ENCODE data around the gene CCL21.

DNA sequence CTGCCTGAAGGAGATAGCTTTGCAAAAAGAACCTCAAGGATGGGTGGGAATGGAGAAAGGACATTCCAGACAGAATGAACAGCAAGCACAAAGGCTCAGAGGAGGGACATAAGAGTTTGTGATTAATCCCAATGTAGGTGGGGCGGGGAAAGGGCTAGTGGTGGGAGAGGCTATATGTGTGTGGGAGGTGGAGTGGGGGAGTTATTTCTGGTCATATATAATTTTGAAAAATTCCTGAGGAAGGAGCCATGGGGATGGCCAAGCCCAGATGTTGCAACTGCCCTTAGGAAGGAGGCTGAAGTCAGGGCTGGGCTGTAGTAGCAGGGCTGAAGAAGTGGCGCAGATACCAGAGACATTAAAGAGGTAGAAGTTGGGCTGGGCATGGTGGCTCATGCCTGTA lies 34.1 kb downstream of the CCL21 start:
- TF ChIP-seq, protein P1, sequence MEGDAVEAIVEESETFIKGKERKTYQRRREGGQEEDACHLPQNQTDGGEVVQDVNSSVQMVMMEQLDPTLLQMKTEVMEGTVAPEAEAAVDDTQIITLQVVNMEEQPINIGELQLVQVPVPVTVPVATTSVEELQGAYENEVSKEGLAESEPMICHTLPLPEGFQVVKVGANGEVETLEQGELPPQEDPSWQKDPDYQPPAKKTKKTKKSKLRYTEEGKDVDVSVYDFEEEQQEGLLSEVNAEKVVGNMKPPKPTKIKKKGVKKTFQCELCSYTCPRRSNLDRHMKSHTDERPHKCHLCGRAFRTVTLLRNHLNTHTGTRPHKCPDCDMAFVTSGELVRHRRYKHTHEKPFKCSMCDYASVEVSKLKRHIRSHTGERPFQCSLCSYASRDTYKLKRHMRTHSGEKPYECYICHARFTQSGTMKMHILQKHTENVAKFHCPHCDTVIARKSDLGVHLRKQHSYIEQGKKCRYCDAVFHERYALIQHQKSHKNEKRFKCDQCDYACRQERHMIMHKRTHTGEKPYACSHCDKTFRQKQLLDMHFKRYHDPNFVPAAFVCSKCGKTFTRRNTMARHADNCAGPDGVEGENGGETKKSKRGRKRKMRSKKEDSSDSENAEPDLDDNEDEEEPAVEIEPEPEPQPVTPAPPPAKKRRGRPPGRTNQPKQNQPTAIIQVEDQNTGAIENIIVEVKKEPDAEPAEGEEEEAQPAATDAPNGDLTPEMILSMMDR (IDR thresholded peaks at IDR 0.05), result no peak
- no peak for TF ChIP-seq POLR2A (IDR thresholded peaks at IDR 0.05)
